D721Med (cell line): ENCODE measurements around the gene FOXP1.

Source experiments
- DNase-seq: peaks from one replicate; pipeline ENCODE4 v3.0.0; 2011; ENCODE audit warnings: low spot score; ENCODE audit not compliant: insufficient read length
- FAIRE-seq: peaks from 2 replicates; lab custom pipeline; 2011; peaks lifted over from hg19 to GRCh38; lab: Jason Lieb, UNC
- CTCF ChIP-seq: IDR thresholded peaks from 2 replicates; pipeline ENCODE4 v1.5.1; 2012; ENCODE audit warnings: mild to moderate bottlenecking, control low read depth; ENCODE audit not compliant: insufficient read depth; ENCODE audit errors: missing control alignments

FOXP1 gene

GRCh38 chr3:71393093-71393492 lies 190.4 kb downstream of the FOXP1 start:
- DNase-seq (no peak), FAIRE-seq (no peak)
- TF ChIP-seq CTCF = no peak

- no peak for FAIRE-seq
- DNase-seq = no peak
- no peak for TF ChIP-seq CTCF
These were observed 191.3 kb downstream of the FOXP1 start for GRCh38 chr3:71392251-71392650.

GRCh38 chr3:71391361-71391760 lies 192.2 kb downstream of the FOXP1 start:
- DNase-seq (no peak), FAIRE-seq (no peak)
- no peak for TF ChIP-seq CTCF

- FAIRE-seq (no peak), DNase-seq (no peak)
- TF ChIP-seq CTCF = no peak
These were observed 193.5 kb downstream of the FOXP1 start for GRCh38 chr3:71389911-71390573.

- no peak for DNase-seq
- no peak for FAIRE-seq
- no peak for TF ChIP-seq CTCF
These were observed 194.3 kb downstream of the FOXP1 start for GRCh38 chr3:71389191-71389590.

GRCh38 chr3:71388535-71389120 lies 194.9 kb downstream of the FOXP1 start:
- FAIRE-seq (no peak), DNase-seq (no peak)
- TF ChIP-seq CTCF = no peak

- TF ChIP-seq CTCF = no peak
- no peak for DNase-seq
- peak; percentile 21 for FAIRE-seq
These were observed 195.9 kb downstream of the FOXP1 start for GRCh38 chr3:71387586-71387985.
